WTC11 (cell line): ENCODE measurements around the gene CD209. TPM values are rescaled to one million over a fixed set of nuclear protein-coding genes. Genes with fewer than 3 reads are reported as not detected.

Experiments
- ATAC-seq: fragments of 200-7000 bp; cut with Tn5 transposase; 2 replicates; pipeline ENCODE4 v1.10.0; 2021; ENCODE audit warnings: mild to moderate bottlenecking, moderate library complexity
- CTCF ChIA-PET: fragments of 300-600 bp; sonication (Branson Sonifier 250); formaldehyde crosslinking; loops from one replicate; lab custom pipeline; 2021; ENCODE audit warnings: antibody characterized with exemption; lab: Charles Lee
- POLR2A ChIA-PET: fragments of 350-600 bp; sonication (Branson Sonifier 250); formaldehyde crosslinking; loops from one replicate; lab custom pipeline; 2021; ENCODE audit warnings: antibody characterized with exemption; lab: Charles Lee
- DNase-seq: peaks from one replicate; pipeline ENCODE4 v3.0.0; 2021; ENCODE audit warnings: low spot score
- H3K27ac Mint-ChIP-seq: 2 replicates; pipeline ENCODE4 v1.8.0; 2021; ENCODE audit warnings: mixed read lengths
- H3K27me3 Mint-ChIP-seq: 2 replicates; pipeline ENCODE4 v1.8.0; 2021; ENCODE audit warnings: low read depth, mild to moderate bottlenecking, moderate library complexity, mixed read lengths
- H3K36me3 Mint-ChIP-seq: 2 replicates; pipeline ENCODE4 v1.8.0; 2021; ENCODE audit warnings: mixed read lengths
- H3K4me1 Mint-ChIP-seq: 2 replicates; pipeline ENCODE4 v1.8.0; 2022; ENCODE audit warnings: mixed read lengths
- H3K4me3 Mint-ChIP-seq: 2 replicates; pipeline ENCODE4 v1.8.0; 2021; ENCODE audit warnings: mild to moderate bottlenecking, moderate library complexity, mixed read lengths
- H3K9me3 Mint-ChIP-seq: 2 replicates; pipeline ENCODE4 v1.8.0; 2021; ENCODE audit warnings: mixed read lengths
- ATF1 ChIP-seq: sonication (generic); formaldehyde crosslinking; IDR thresholded peaks from 2 replicates; pipeline ENCODE4 v1.8.1; 2023; ENCODE audit warnings: mild to moderate bottlenecking, moderate library complexity, missing genetic modification reagents
- CBFB ChIP-seq: sonication (generic); formaldehyde crosslinking; IDR thresholded peaks from 2 replicates; pipeline ENCODE4 v1.8.1; 2022; ENCODE audit warnings: mild to moderate bottlenecking, low read depth, missing genetic modification reagents
- CREM ChIP-seq: sonication (generic); formaldehyde crosslinking; IDR thresholded peaks from 2 replicates; pipeline ENCODE4 v1.8.1; 2022; ENCODE audit warnings: mild to moderate bottlenecking, missing genetic modification reagents, moderate library complexity
- ELF4 ChIP-seq: sonication (generic); formaldehyde crosslinking; IDR thresholded peaks from 2 replicates; pipeline ENCODE4 v1.8.1; 2022; ENCODE audit warnings: low read depth, mild to moderate bottlenecking, moderate library complexity, missing genetic modification reagents
- FOXP1 ChIP-seq: sonication (generic); formaldehyde crosslinking; IDR thresholded peaks from 2 replicates; pipeline ENCODE4 v1.8.0; 2022; ENCODE audit warnings: missing genetic modification reagents, mild to moderate bottlenecking, moderate library complexity, borderline replicate concordance
- JAZF1 ChIP-seq: fragments of 250-450 bp; sonication (Bioruptor Pico); IDR thresholded peaks from 2 replicates; pipeline ENCODE4 v1.9.0; 2021; ENCODE audit warnings: moderate library complexity, mild to moderate bottlenecking, inconsistent platforms
- MYBL2 ChIP-seq: sonication (generic); formaldehyde crosslinking; IDR thresholded peaks from 2 replicates; pipeline ENCODE4 v1.8.1; 2023; ENCODE audit warnings: mild to moderate bottlenecking, moderate library complexity, missing genetic modification reagents
- NR1H2 ChIP-seq: sonication (generic); formaldehyde crosslinking; IDR thresholded peaks from 2 replicates; pipeline ENCODE4 v1.9.0; 2021; ENCODE audit warnings: mild to moderate bottlenecking, moderate library complexity, missing genetic modification reagents
- SMAD3 ChIP-seq: sonication (generic); formaldehyde crosslinking; IDR thresholded peaks from 2 replicates; pipeline ENCODE4 v1.8.0; 2022; ENCODE audit warnings: missing genetic modification reagents, mild to moderate bottlenecking, borderline replicate concordance
- ZNF263 ChIP-seq: sonication (generic); formaldehyde crosslinking; IDR thresholded peaks from 2 replicates; pipeline ENCODE4 v1.8.1; 2022; ENCODE audit warnings: low read depth, mild to moderate bottlenecking, moderate library complexity, missing genetic modification reagents
- ZNF396 ChIP-seq: fragments of 250-450 bp; sonication (Bioruptor Pico); IDR thresholded peaks from 2 replicates; pipeline ENCODE4 v1.8.0; 2021; ENCODE audit warnings: mild to moderate bottlenecking, moderate library complexity, borderline replicate concordance
- total RNA-seq: library from RNA; stranded (reverse); gene quantifications from 3 replicates; pipeline ENCODE4 v1.2.3, GENCODE V29; 2021
- TF ChIP-seq, protein P1 (sequence below): sonication (generic); formaldehyde crosslinking; conservative IDR thresholded peaks from 2 replicates; pipeline ENCODE4 v1.8.1; 2023; ENCODE audit warnings: mild to moderate bottlenecking, low read depth, missing genetic modification reagents, moderate library complexity
- TF ChIP-seq, protein P2 (sequence below): fragments of 200-600 bp; IDR thresholded peaks from 2 replicates; pipeline ENCODE4 v1.8.0; 2022; ENCODE audit warnings: antibody characterized with exemption
- TF ChIP-seq, protein P3 (sequence below): sonication (generic); formaldehyde crosslinking; IDR thresholded peaks from 2 replicates; pipeline ENCODE4 v1.8.1; 2023; ENCODE audit warnings: mild to moderate bottlenecking, missing genetic modification reagents
- TF ChIP-seq, protein P4 (sequence below): sonication (generic); formaldehyde crosslinking; IDR thresholded peaks from 2 replicates; pipeline ENCODE4 v1.8.1; 2023; ENCODE audit warnings: mild to moderate bottlenecking, missing genetic modification reagents, borderline replicate concordance

CD209 gene
- total RNA-seq, 1 experiment from 2014 or later = not detected

DNA sequence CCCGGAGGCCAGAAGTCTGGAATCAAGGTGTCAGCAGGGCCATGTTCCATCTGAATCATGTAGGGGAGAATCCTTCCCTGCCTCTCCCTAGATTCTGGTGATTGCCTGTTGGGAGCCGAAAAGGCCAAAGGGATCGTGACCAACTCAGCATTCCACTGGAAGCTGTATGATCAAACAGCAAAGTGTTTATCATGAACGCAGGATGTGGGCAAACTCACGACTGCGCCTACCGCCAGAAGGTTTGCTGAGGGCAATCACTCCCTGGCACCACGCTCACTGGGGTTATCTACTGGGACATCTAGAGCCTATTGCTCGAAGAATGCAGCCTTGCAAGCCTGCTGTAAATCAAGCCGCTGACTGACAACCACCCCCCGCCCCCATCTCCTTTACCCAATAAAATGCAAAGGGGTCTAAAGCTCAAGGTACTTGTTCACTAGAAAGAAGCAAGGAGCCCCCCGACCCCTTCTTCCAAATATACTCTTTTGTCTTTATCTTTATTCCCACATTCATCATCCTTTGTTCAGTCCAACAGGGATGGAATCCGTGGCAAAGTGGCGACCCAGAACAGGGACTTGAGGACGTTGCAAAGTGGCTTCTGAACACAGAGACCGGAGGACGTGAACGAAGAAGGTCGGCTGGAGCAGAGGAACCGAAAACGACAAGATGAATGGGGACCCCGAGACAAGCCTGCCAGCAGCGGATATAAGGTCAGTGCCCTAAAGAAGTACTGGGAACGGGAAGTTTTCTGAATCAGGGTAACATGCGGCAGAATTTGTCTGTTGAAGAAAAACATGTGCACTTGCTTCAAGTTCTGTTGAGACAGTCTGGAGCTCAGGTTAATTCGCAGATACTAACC lies 32.5 kb upstream of the CD209 start:
- Mint-ChIP-seq H3K4me3 (no peak overlapping the region), H3K27me3 (peaks cover 27% of the 10 kb centered on the region), H3K4me1 (no peaks in the 10 kb centered on the region), H3K36me3 (no peaks in the 10 kb centered on the region), H3K27ac (no peak overlapping the region), H3K9me3 (peaks cover 11% of the 10 kb centered on the region)
- ATAC-seq = no peak
- DNase-seq = no peak
- CTCF ChIA-PET = interaction anchor here (1.2 to 1.8 kb wide), 3 partner anchors 99 to 211 kb away, joined by 5 to 8 read pairs (median 6); partner anchors contain the start of gene TRAPPC5
- POLR2A ChIA-PET = no interaction called here
- TF ChIP-seq MYBL2 = no peak
- TF ChIP-seq, protein P1, sequence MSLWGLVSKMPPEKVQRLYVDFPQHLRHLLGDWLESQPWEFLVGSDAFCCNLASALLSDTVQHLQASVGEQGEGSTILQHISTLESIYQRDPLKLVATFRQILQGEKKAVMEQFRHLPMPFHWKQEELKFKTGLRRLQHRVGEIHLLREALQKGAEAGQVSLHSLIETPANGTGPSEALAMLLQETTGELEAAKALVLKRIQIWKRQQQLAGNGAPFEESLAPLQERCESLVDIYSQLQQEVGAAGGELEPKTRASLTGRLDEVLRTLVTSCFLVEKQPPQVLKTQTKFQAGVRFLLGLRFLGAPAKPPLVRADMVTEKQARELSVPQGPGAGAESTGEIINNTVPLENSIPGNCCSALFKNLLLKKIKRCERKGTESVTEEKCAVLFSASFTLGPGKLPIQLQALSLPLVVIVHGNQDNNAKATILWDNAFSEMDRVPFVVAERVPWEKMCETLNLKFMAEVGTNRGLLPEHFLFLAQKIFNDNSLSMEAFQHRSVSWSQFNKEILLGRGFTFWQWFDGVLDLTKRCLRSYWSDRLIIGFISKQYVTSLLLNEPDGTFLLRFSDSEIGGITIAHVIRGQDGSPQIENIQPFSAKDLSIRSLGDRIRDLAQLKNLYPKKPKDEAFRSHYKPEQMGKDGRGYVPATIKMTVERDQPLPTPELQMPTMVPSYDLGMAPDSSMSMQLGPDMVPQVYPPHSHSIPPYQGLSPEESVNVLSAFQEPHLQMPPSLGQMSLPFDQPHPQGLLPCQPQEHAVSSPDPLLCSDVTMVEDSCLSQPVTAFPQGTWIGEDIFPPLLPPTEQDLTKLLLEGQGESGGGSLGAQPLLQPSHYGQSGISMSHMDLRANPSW (CRISPR knock-in tag) = no peak
- no peak for TF ChIP-seq CBFB (CRISPR knock-in tag)
- TF ChIP-seq ZNF396 (CRISPR knock-in tag) = no peak
- no peak for TF ChIP-seq ZNF263 (CRISPR knock-in tag)
- TF ChIP-seq ELF4 (CRISPR knock-in tag) = no peak
- TF ChIP-seq, protein P2, sequence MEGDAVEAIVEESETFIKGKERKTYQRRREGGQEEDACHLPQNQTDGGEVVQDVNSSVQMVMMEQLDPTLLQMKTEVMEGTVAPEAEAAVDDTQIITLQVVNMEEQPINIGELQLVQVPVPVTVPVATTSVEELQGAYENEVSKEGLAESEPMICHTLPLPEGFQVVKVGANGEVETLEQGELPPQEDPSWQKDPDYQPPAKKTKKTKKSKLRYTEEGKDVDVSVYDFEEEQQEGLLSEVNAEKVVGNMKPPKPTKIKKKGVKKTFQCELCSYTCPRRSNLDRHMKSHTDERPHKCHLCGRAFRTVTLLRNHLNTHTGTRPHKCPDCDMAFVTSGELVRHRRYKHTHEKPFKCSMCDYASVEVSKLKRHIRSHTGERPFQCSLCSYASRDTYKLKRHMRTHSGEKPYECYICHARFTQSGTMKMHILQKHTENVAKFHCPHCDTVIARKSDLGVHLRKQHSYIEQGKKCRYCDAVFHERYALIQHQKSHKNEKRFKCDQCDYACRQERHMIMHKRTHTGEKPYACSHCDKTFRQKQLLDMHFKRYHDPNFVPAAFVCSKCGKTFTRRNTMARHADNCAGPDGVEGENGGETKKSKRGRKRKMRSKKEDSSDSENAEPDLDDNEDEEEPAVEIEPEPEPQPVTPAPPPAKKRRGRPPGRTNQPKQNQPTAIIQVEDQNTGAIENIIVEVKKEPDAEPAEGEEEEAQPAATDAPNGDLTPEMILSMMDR = no peak
- no peak for TF ChIP-seq CREM (CRISPR knock-in tag)
- TF ChIP-seq JAZF1 (CRISPR knock-in tag) = no peak
- TF ChIP-seq SMAD3 (CRISPR knock-in tag) = no peak
- TF ChIP-seq, protein P3, sequence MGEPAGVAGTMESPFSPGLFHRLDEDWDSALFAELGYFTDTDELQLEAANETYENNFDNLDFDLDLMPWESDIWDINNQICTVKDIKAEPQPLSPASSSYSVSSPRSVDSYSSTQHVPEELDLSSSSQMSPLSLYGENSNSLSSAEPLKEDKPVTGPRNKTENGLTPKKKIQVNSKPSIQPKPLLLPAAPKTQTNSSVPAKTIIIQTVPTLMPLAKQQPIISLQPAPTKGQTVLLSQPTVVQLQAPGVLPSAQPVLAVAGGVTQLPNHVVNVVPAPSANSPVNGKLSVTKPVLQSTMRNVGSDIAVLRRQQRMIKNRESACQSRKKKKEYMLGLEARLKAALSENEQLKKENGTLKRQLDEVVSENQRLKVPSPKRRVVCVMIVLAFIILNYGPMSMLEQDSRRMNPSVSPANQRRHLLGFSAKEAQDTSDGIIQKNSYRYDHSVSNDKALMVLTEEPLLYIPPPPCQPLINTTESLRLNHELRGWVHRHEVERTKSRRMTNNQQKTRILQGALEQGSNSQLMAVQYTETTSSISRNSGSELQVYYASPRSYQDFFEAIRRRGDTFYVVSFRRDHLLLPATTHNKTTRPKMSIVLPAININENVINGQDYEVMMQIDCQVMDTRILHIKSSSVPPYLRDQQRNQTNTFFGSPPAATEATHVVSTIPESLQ (CRISPR knock-in tag) = no peak
- no peak for TF ChIP-seq ATF1
- TF ChIP-seq, protein P4, sequence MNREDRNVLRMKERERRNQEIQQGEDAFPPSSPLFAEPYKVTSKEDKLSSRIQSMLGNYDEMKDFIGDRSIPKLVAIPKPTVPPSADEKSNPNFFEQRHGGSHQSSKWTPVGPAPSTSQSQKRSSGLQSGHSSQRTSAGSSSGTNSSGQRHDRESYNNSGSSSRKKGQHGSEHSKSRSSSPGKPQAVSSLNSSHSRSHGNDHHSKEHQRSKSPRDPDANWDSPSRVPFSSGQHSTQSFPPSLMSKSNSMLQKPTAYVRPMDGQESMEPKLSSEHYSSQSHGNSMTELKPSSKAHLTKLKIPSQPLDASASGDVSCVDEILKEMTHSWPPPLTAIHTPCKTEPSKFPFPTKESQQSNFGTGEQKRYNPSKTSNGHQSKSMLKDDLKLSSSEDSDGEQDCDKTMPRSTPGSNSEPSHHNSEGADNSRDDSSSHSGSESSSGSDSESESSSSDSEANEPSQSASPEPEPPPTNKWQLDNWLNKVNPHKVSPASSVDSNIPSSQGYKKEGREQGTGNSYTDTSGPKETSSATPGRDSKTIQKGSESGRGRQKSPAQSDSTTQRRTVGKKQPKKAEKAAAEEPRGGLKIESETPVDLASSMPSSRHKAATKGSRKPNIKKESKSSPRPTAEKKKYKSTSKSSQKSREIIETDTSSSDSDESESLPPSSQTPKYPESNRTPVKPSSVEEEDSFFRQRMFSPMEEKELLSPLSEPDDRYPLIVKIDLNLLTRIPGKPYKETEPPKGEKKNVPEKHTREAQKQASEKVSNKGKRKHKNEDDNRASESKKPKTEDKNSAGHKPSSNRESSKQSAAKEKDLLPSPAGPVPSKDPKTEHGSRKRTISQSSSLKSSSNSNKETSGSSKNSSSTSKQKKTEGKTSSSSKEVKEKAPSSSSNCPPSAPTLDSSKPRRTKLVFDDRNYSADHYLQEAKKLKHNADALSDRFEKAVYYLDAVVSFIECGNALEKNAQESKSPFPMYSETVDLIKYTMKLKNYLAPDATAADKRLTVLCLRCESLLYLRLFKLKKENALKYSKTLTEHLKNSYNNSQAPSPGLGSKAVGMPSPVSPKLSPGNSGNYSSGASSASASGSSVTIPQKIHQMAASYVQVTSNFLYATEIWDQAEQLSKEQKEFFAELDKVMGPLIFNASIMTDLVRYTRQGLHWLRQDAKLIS (CRISPR knock-in tag) = no peak
- no peak for TF ChIP-seq FOXP1 (CRISPR knock-in tag)
- no peak for TF ChIP-seq NR1H2
